ENCODE results near the gene AKT3.

The AKT3 gene

GRCh38 chr1:243447844-243448243 is 402.2 kb downstream of the AKT3 start:
- Histone ChIP-seq H3K36me3 (ENCODE audit: control insufficient read depth, insufficient read depth, low read length) (no peaks in the 10 kb centered on the region), H3K4me1 (ENCODE audit: control insufficient read depth, insufficient read depth, low read length) (peaks cover 5% of the 10 kb centered on the region), H3K9me3 (ENCODE audit: control insufficient read depth, low read length) (no peaks in the 10 kb centered on the region), H3K9ac (ENCODE audit: low read length) (no peak overlapping the region), H3K27me3 (ENCODE audit: control insufficient read depth, insufficient read depth, low read length) (no peaks in the 10 kb centered on the region), H3K4me3 (ENCODE audit: low read length) (no peak overlapping the region)

- peaks cover 5% of the 10 kb centered on the region for H3K4me1 ChIP-seq (ENCODE audit: control insufficient read depth, insufficient read depth, low read length)
- no peaks in the 10 kb centered on the region for H3K9me3 ChIP-seq (ENCODE audit: control insufficient read depth, low read length)
- H3K4me3 ChIP-seq (ENCODE audit: low read length), result no peak overlapping the region
- no peaks in the 10 kb centered on the region for H3K27me3 ChIP-seq (ENCODE audit: control insufficient read depth, insufficient read depth, low read length)
- H3K36me3 ChIP-seq (ENCODE audit: control insufficient read depth, insufficient read depth, low read length), result no peaks in the 10 kb centered on the region
- H3K9ac ChIP-seq (ENCODE audit: low read length), result no peak overlapping the region
Measured at GRCh38 chr1:243447347-243447746, 402.7 kb downstream of the AKT3 start.

GRCh38 chr1:243443557-243443956 is 406.5 kb downstream of the AKT3 start:
- Histone ChIP-seq H3K36me3 (ENCODE audit: control insufficient read depth, insufficient read depth, low read length) (no peaks in the 10 kb centered on the region), H3K9ac (ENCODE audit: low read length) (no peak overlapping the region), H3K4me3 (ENCODE audit: low read length) (no peak overlapping the region), H3K4me1 (ENCODE audit: control insufficient read depth, insufficient read depth, low read length) (peaks cover 5% of the 10 kb centered on the region), H3K9me3 (ENCODE audit: control insufficient read depth, low read length) (no peaks in the 10 kb centered on the region), H3K27me3 (ENCODE audit: control insufficient read depth, insufficient read depth, low read length) (no peaks in the 10 kb centered on the region)

- Histone ChIP-seq H3K4me1 (ENCODE audit: control insufficient read depth, insufficient read depth, low read length) (no peaks in the 10 kb centered on the region), H3K9me3 (ENCODE audit: control insufficient read depth, low read length) (no peaks in the 10 kb centered on the region), H3K27me3 (ENCODE audit: control insufficient read depth, insufficient read depth, low read length) (no peaks in the 10 kb centered on the region), H3K9ac (ENCODE audit: low read length) (no peak overlapping the region), H3K4me3 (ENCODE audit: low read length) (no peak overlapping the region), H3K36me3 (ENCODE audit: control insufficient read depth, insufficient read depth, low read length) (no peaks in the 10 kb centered on the region)
Measured at GRCh38 chr1:243441601-243442000, 408.4 kb downstream of the AKT3 start.

GRCh38 chr1:243440406-243440805 is 409.6 kb downstream of the AKT3 start:
- Histone ChIP-seq H3K27me3 (ENCODE audit: control insufficient read depth, insufficient read depth, low read length) (no peaks in the 10 kb centered on the region), H3K4me1 (ENCODE audit: control insufficient read depth, insufficient read depth, low read length) (no peaks in the 10 kb centered on the region), H3K4me3 (ENCODE audit: low read length) (no peak overlapping the region), H3K36me3 (ENCODE audit: control insufficient read depth, insufficient read depth, low read length) (no peaks in the 10 kb centered on the region), H3K9ac (ENCODE audit: low read length) (no peak overlapping the region), H3K9me3 (ENCODE audit: control insufficient read depth, low read length) (no peaks in the 10 kb centered on the region)

- Histone ChIP-seq H3K9me3 (ENCODE audit: control insufficient read depth, low read length) (no peaks in the 10 kb centered on the region), H3K9ac (ENCODE audit: low read length) (no peak overlapping the region), H3K27me3 (ENCODE audit: control insufficient read depth, insufficient read depth, low read length) (no peaks in the 10 kb centered on the region), H3K4me1 (ENCODE audit: control insufficient read depth, insufficient read depth, low read length) (no peaks in the 10 kb centered on the region), H3K4me3 (ENCODE audit: low read length) (no peak overlapping the region), H3K36me3 (ENCODE audit: control insufficient read depth, insufficient read depth, low read length) (no peaks in the 10 kb centered on the region)
Measured at GRCh38 chr1:243438815-243439214, 411.2 kb downstream of the AKT3 start.

Measured in mucosa of stomach (tissue), 1 donor.